MG63 (cell line): ENCODE results near the gene DNAL1. TPM values are rescaled to one million over a fixed set of nuclear protein-coding genes. Genes with fewer than 3 reads are reported as not detected.
A peak's percentile ranks its signal among the peaks of the same experiment; 100 is the strongest.

Experiments used
- DNase-seq: peaks from one replicate; pipeline ENCODE4 v3.0.0-alpha.2; 2020
- H3K27me3 ChIP-seq: fragments of 250-450 bp; sonication (Bioruptor Pico); 2 replicates; pipeline ENCODE4 v1.5.1; 2020; ENCODE audit warnings: mild to moderate bottlenecking, moderate library complexity
- H3K36me3 ChIP-seq: fragments of 250-450 bp; sonication (Bioruptor Pico); 2 replicates; pipeline ENCODE4 v1.5.1; 2020; ENCODE audit warnings: mild to moderate bottlenecking, moderate library complexity
- H3K4me3 ChIP-seq: fragments of 250-450 bp; sonication (Bioruptor Pico); 2 replicates; pipeline ENCODE4 v1.5.1; 2020; ENCODE audit warnings: mild to moderate bottlenecking, moderate library complexity
- H3K9me3 ChIP-seq: fragments of 250-450 bp; sonication (Bioruptor Pico); 2 replicates; pipeline ENCODE4 v1.5.1; 2020; ENCODE audit warnings: mild to moderate bottlenecking, moderate library complexity
- total RNA-seq: library from RNA; depleted of rRNA; stranded (reverse); fragments of >200 nt; shearing (Covaris generic); gene quantifications from 2 replicates; pipeline ENCODE4 v1.2.3, GENCODE V29; 2014; ENCODE audit warnings: low replicate concordance

DNAL1 gene
- total RNA-seq, 1 experiment from 2014 or later = 7.0 TPM

- peak; percentile 86 for DNase-seq
- Histone ChIP-seq H3K36me3 (no peaks in the 10 kb centered on the region), H3K4me3 (peak within 1 kb of the TSS; percentile 69), H3K27me3 (no peaks in the 10 kb centered on the region), H3K9me3 (no peaks in the 10 kb centered on the region)
Observed at GRCh38 chr14:73713803-73714655, 69.2 kb downstream of the DNAL1 start, which contains the start of gene PNMA1. TSS of gene PNMA1 (minus strand) at chr14:73714384. CDS start at chr14:73713639, 745 bp downstream.

- Histone ChIP-seq H3K4me3 (peak overlapping the region; percentile 69), H3K36me3 (no peaks in the 10 kb centered on the region), H3K27me3 (no peaks in the 10 kb centered on the region), H3K9me3 (no peaks in the 10 kb centered on the region)
- no peak for DNase-seq
Observed at GRCh38 chr14:73714656-73715081, 69.9 kb downstream of the DNAL1 start.

GRCh38 chr14:73715707-73716106 is 70.9 kb downstream of the DNAL1 start:
- Histone ChIP-seq H3K27me3 (no peaks in the 10 kb centered on the region), H3K4me3 (no peak overlapping the region), H3K9me3 (no peaks in the 10 kb centered on the region), H3K36me3 (0 out of 2 replicates have a peak, but pooled peaks cover 5% of the 10 kb centered on the region)
- DNase-seq = no peak

GRCh38 chr14:73717266-73717665 is 72.5 kb downstream of the DNAL1 start:
- H3K4me3 ChIP-seq = no peak overlapping the region
- no peaks in the 10 kb centered on the region for H3K27me3 ChIP-seq
- H3K9me3 ChIP-seq = no peaks in the 10 kb centered on the region
- DNase-seq = no peak
- peaks cover 12% of the 10 kb centered on the region for H3K36me3 ChIP-seq

- Histone ChIP-seq H3K9me3 (no peaks in the 10 kb centered on the region), H3K36me3 (peaks cover 18% of the 10 kb centered on the region), H3K4me3 (no peak overlapping the region), H3K27me3 (no peaks in the 10 kb centered on the region)
- no peak for DNase-seq
Observed at GRCh38 chr14:73717711-73718417, 73.1 kb downstream of the DNAL1 start.

GRCh38 chr14:73718418-73719251 is 73.8 kb downstream of the DNAL1 start:
- DNase-seq = no peak
- Histone ChIP-seq H3K27me3 (no peaks in the 10 kb centered on the region), H3K9me3 (no peaks in the 10 kb centered on the region), H3K36me3 (peaks cover 25% of the 10 kb centered on the region), H3K4me3 (no peak overlapping the region)

DNA sequence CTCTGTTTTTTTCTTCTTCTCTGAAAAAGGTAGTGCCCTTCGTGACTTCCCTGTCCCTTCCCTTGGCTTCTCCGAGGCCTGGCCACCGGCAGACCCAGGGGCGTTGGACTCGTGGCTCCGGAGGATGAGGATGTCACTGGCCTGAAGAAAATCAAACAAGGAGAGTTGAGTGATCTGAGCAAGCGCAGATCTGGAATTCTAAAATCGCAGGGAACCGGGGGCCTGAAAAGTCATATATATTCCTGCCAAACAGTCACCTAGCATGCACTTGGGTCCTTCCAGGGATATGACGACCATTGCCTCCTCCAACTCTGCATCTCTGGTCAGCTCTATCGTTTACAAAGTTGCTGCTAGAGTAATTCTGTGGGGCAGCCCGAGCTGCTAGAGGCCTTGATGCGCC is 74.6 kb downstream of the DNAL1 start:
- H3K27me3 ChIP-seq = no peaks in the 10 kb centered on the region
- DNase-seq = no peak
- peaks cover 28% of the 10 kb centered on the region for H3K36me3 ChIP-seq
- H3K4me3 ChIP-seq = no peak overlapping the region
- no peaks in the 10 kb centered on the region for H3K9me3 ChIP-seq

GRCh38 chr14:73719791-73720190 is 75.0 kb downstream of the DNAL1 start:
- H3K4me3 ChIP-seq = no peak overlapping the region
- no peaks in the 10 kb centered on the region for H3K27me3 ChIP-seq
- DNase-seq = no peak
- H3K36me3 ChIP-seq = peaks cover 31% of the 10 kb centered on the region
- no peaks in the 10 kb centered on the region for H3K9me3 ChIP-seq

- H3K9me3 ChIP-seq = no peaks in the 10 kb centered on the region
- no peaks in the 10 kb centered on the region for H3K27me3 ChIP-seq
- H3K36me3 ChIP-seq = peaks cover 38% of the 10 kb centered on the region
- H3K4me3 ChIP-seq = no peak overlapping the region
- no peak for DNase-seq
Observed at GRCh38 chr14:73720636-73721035, 75.8 kb downstream of the DNAL1 start.

DNA sequence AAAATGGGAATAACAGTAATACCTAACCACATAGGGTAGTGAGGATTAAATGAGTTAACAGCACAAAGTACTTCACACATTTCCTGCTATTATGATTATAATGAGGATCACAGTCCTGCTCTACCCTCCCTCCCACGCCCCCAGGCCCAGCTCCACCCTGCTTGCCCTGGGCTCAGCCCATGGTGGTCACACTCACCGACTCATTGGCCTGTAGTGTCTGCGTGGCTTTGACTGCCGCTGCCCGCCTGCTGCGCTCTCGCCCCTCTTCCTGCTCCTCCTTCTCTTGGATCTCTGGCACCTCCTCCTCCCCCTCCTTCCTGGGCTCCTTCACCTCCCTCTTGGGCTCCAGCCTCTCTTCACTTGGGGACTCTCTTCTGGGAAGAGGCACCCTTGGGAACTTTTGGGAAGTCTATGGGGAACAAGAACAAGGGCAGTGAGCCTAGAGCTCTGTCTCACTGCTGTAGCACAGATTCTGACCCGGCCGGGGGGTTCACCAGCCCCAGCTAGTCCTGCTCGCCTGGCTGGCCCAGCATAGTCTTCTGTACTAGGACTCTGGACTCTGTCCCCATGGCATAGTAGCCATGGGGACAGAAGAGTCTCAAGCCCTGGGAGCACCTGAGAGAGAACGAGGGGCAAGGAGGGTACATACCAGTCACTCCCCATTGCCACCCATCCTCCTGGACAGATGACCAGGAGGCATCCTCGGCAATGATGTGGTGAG is 76.5 kb downstream of the DNAL1 start:
- Histone ChIP-seq H3K27me3 (no peaks in the 10 kb centered on the region), H3K9me3 (no peaks in the 10 kb centered on the region), H3K36me3 (peaks cover 44% of the 10 kb centered on the region), H3K4me3 (no peak overlapping the region)
- DNase-seq = no peak

GRCh38 chr14:73722581-73722980 is 77.8 kb downstream of the DNAL1 start:
- H3K27me3 ChIP-seq = no peaks in the 10 kb centered on the region
- DNase-seq = no peak
- H3K9me3 ChIP-seq = no peaks in the 10 kb centered on the region
- H3K36me3 ChIP-seq = peaks cover 55% of the 10 kb centered on the region
- H3K4me3 ChIP-seq = no peak overlapping the region

DNA sequence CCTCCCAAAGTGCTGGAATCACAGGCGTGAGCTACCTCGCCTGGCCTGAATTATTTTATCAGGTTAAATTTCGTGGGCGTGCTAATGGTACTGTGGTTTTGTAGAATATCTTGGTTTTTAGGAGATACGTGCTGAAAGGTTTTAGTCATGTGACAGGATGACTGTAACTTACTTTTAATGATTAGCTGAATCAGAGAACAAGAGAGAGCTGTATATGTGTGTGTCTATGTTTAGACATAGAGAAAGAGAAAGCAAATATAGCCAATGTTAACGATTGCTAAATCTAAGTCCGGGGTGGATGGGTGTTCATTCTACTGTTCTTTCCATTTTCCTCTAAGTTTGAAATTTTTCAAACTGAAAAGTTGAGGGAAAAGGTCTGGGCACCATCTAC is 78.6 kb downstream of the DNAL1 start:
- DNase-seq = no peak
- Histone ChIP-seq H3K36me3 (peaks cover 62% of the 10 kb centered on the region), H3K27me3 (no peaks in the 10 kb centered on the region), H3K4me3 (no peak overlapping the region), H3K9me3 (no peaks in the 10 kb centered on the region)

GRCh38 chr14:73723797-73724661 is 79.2 kb downstream of the DNAL1 start:
- H3K9me3 ChIP-seq = no peaks in the 10 kb centered on the region
- peak; percentile 93 for DNase-seq
- no peaks in the 10 kb centered on the region for H3K27me3 ChIP-seq
- peaks cover 66% of the 10 kb centered on the region for H3K36me3 ChIP-seq
- no peak overlapping the region for H3K4me3 ChIP-seq

- peak; percentile 39 for DNase-seq
- Histone ChIP-seq H3K36me3 (peaks cover 68% of the 10 kb centered on the region), H3K27me3 (no peaks in the 10 kb centered on the region), H3K4me3 (no peak overlapping the region), H3K9me3 (no peaks in the 10 kb centered on the region)
Observed at GRCh38 chr14:73724696-73725095, 79.9 kb downstream of the DNAL1 start.
